Epithelial cell of esophagus (primary cell): ENCODE data around the gene RIN3.

ENCODE experiments used
- DNase-seq: peaks from one replicate; pipeline ENCODE4 v3.0.0; 2010; ENCODE audit warnings: low read depth
- H3K4me3 ChIP-seq: 2 replicates; pipeline ENCODE4 v1.5.1; 2011; ENCODE audit warnings: mild to moderate bottlenecking, low read length, control low read depth
- CTCF ChIP-seq: IDR thresholded peaks from 2 replicates; pipeline ENCODE4 v1.5.1; 2011; ENCODE audit warnings: low read depth, mild to moderate bottlenecking, low read length, control low read depth, inconsistent platforms; ENCODE audit not compliant: insufficient read depth; ENCODE audit errors: missing control alignments

The RIN3 gene

GRCh38 chr14:92726135-92726932, 212.8 kb downstream of the RIN3 start:
- peak; percentile 95 for DNase-seq
- no peak for TF ChIP-seq CTCF

GRCh38 chr14:92726933-92727262, 213.3 kb downstream of the RIN3 start:
- H3K4me3 ChIP-seq: no peak overlapping the region
- TF ChIP-seq CTCF: no peak
- no peak for DNase-seq

More at GRCh38 chr14:92726135-92726932, 212.8 kb downstream of the RIN3 start:
- H3K4me3 ChIP-seq: no peak overlapping the region

GRCh38 chr14:92728759-92729364, 215.3 kb downstream of the RIN3 start:
- TF ChIP-seq CTCF: no peak
- peak; percentile 97 for DNase-seq
- H3K4me3 ChIP-seq: no peak overlapping the region

- no peak for TF ChIP-seq CTCF
- H3K4me3 ChIP-seq: no peak overlapping the region
- peak; percentile 67 for DNase-seq
These were observed 216.2 kb downstream of the RIN3 start for GRCh38 chr14:92729634-92730358.

- TF ChIP-seq CTCF: no peak
- DNase-seq: no peak
- H3K4me3 ChIP-seq: no peak overlapping the region
These were observed 218.1 kb downstream of the RIN3 start for GRCh38 chr14:92731622-92732115.

- no peak for TF ChIP-seq CTCF
- no peak for DNase-seq
- H3K4me3 ChIP-seq: no peak overlapping the region
These were observed 219.4 kb downstream of the RIN3 start for GRCh38 chr14:92733007-92733406.
